GM18867 (cell line): Measurements from ENCODE around the gene SFN.

ENCODE experiments used
- ATAC-seq: cut with Tn5 transposase; IDR thresholded peaks from one replicate; pipeline ENCODE4 v1.9.1; 2021; ENCODE audit warnings: mild to moderate bottlenecking, moderate library complexity; ENCODE audit not compliant: unreplicated experiment

Gene SFN

DNA sequence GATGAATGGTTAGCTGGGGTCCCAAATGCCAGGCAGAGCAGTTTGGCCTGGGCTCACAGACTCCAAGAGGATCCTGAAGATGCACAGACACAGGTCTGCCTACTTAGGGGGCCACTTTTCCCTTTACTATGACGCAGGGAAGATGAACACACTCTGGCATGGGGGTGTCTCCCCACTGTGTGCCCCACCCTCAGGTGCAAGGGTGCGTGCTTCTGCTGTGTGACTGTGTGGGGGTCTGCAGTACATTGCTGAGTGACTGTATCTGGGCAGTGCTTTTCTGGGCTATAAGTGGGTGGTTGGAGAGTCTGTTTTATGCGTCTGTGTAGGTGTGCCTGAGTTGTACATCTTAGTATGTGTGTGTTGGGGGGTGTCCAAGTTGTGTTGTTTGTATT lies 47.0 kb downstream of the SFN start:
- no peak for ATAC-seq

GRCh38 chr1:26910343-26911160 lies 47.6 kb downstream of the SFN start:
- ATAC-seq, result no peak

- no peak for ATAC-seq
Measured at GRCh38 chr1:26911399-26912146, 48.6 kb downstream of the SFN start.

DNA sequence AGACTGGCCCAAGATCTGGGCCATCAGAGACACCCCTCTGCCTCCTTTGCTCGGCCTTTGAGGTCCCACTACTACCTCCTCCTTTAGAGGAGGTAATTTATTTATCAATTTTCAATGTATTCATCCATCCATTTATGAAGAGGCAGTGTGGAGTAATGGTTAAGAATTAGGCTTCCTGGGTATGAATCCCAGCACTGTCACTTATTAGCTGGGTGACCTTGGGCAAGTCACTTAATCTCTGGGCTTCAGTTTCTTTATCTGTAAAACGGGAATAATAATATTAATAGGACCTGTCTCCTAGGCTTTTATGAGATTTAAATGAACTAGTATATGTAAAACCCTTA lies 49.2 kb downstream of the SFN start:
- ATAC-seq, result no peak

DNA sequence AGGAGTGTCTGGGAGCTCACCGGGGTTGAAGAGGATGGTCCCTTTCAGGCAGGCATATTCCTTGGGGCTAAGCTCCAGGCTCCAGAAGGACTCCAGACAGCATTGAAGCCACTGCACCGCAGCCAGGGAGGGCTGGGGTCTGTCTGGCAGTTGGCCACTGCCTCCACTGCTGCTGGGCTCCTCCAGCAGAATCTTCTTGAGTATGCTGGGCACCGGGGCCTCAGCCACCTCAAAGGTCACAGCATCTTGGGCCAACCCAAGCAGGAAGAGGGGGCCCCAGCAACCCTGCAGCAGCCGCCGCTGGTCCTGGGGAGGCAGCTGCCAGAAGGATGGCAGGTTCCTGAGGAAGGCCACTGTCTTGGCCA lies 50.4 kb downstream of the SFN start:
- ATAC-seq, result no peak
